GM19395 (cell line): ENCODE measurements around the gene NPL.

ENCODE experiments used
- ATAC-seq: cut with Tn5 transposase; IDR thresholded peaks from one replicate; pipeline ENCODE4 v1.9.1; 2021; ENCODE audit warnings: mild to moderate bottlenecking, moderate library complexity; ENCODE audit not compliant: unreplicated experiment

The NPL gene

GRCh38 chr1:182861994-182862393 lies 72.4 kb downstream of the NPL start:
- ATAC-seq: no peak

DNA sequence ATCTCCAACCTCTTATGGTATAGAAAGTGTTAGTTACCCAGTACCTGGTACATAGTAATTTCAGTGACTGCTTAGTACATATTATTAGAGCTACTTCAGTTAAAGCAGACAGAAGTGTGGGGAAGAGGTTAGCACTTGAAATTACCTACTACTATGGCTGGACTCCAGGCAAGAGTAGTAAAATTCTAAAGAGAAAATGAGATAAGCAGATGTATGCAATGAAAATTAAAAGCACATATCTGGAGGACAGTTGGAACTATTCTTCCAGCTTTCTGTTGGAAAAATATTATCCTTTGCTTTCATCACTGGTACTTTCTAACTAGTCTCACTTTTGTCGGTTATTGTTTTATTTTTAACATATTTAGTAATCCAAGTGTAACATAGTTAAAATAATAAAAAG lies 73.3 kb downstream of the NPL start:
- ATAC-seq: no peak

DNA sequence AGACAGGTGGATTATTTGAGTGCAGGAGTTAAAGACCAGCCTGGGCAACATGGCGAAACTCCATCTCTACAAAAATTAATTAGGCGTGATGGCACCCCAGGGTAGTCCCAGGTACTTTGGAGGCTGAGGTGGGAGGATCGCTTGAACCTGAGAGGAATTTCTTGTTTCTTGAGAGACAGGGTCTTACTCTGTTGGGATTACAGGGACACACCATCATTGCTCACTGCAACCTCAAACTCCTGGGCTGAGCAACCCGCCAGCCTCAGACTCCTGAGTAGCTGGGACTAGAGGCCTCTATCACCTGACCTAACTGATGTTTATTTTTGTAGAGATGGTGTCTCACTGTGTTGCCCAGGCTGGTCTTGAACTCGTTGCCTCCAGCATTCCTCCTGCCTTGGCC lies 74.4 kb downstream of the NPL start:
- ATAC-seq: no peak

- no peak for ATAC-seq
Observed at GRCh38 chr1:182867861-182868260, 78.3 kb downstream of the NPL start.

GRCh38 chr1:182869241-182869666 lies 79.7 kb downstream of the NPL start:
- ATAC-seq: no peak

DNA sequence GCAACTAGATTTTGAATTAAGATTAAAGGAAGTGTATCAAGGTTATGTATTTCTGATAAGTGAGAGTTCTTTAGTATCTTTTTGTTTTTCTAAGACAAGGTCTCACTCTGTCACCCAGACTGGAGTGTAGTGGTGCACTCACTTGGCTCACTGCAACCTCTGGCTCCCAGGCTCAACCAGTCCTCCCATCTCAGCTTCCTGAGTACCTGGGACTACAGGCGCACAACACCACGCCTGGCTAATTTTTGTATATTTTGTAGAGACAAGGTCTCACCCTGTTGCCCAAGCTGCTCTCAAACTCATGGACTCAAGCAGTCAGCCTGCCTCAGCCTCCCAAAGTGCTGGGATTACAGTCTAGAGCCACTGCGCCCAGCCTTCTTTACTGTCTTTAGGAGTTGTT lies 83.3 kb downstream of the NPL start:
- no peak for ATAC-seq

GRCh38 chr1:182875889-182876288 lies 86.3 kb downstream of the NPL start:
- ATAC-seq: no peak

- ATAC-seq: no peak
Observed at GRCh38 chr1:182877331-182877730, 87.8 kb downstream of the NPL start.

DNA sequence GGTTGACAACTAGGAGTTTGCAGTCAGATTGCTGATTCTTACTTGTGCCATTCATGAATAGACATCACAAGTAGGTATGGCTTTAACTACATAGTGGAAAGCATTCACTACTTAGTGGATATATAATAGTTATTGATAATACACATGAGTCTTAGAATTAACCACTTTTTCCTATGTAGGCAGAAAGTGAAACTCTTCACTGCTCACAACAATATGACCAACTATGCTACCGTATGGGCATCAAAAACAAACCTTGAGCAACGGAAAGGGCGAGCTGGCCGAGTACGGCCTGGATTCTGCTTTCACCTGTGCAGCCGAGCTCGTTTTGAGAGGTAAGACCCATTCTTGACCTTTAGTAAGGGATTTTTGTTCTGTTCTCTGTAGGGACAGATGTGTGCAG lies 88.3 kb downstream of the NPL start:
- no peak for ATAC-seq
